B cell (primary cell): ENCODE results near the gene COL26A1. TPM values are rescaled to one million over a fixed set of nuclear protein-coding genes. Genes with fewer than 3 reads are reported as not detected.

ENCODE experiments used
- ATAC-seq: fragments of 200-7000 bp; cut with Tn5 transposase; one replicate; pipeline ENCODE4 v1.10.0; 2021; ENCODE audit warnings: low read depth, mild to moderate bottlenecking, moderate number of reproducible peaks, moderate library complexity
- CTCF ChIA-PET: fragments of 350-600 bp; sonication (Branson Sonifier 250); formaldehyde crosslinking; loops from one replicate; lab custom pipeline; 2021; ENCODE audit warnings: antibody characterized with exemption, inconsistent platforms; lab: Charles Lee
- POLR2A ChIA-PET: fragments of 350-600 bp; sonication (Branson Sonifier 250); formaldehyde crosslinking; loops from one replicate; lab custom pipeline; 2021; ENCODE audit warnings: antibody characterized with exemption; lab: Charles Lee
- DNase-seq: peaks from one replicate; pipeline ENCODE4 v3.0.0; 2013
- H2AFZ ChIP-seq: 2 replicates; pipeline ENCODE4 v1.6.1; 2012; ENCODE audit warnings: mild to moderate bottlenecking, low read depth, low read length; ENCODE audit not compliant: insufficient read depth, poor library complexity, severe bottlenecking
- H3K27ac ChIP-seq, 2 donors: 1 replicate in 1 of 2; 2 replicates in 1 of 2; pipeline ENCODE4 v1.5.1; 2012 to 2013; ENCODE audit warnings: low read length in 2 of 2, mild to moderate bottlenecking in 2 of 2, moderate library complexity in 1 of 2
- H3K27me3 ChIP-seq, 4 experiments: fragments of 200-600 bp in 1 of 4; sonication (generic) in 1 of 4; replicated peaks in 1 of 4; 1 replicate in 2 of 4; 2 replicates in 2 of 4; pipeline versions ENCODE4 v1.6.1 to v1.7.0; 2013 to 2016; ENCODE audit warnings: low read length in 3 of 4, mild to moderate bottlenecking in 2 of 4, mixed read lengths in 1 of 4, moderate library complexity in 1 of 4; ENCODE audit not compliant: insufficient read depth in 4 of 4, control insufficient read depth in 3 of 4; ENCODE audit errors: control extremely low read depth in 1 of 4
- H3K36me3 ChIP-seq, 2 experiments: replicated peaks in 1 of 2; 1 replicate in 1 of 2; 2 replicates in 1 of 2; pipeline versions ENCODE4 v1.6.1 to v1.7.1; 2013; ENCODE audit warnings: low read length in 1 of 2; ENCODE audit not compliant: insufficient read depth in 2 of 2, control insufficient read depth in 1 of 2; ENCODE audit errors: control extremely low read depth in 1 of 2, extremely low read depth in 1 of 2
- H3K4me1 ChIP-seq, 2 donors: fragments of 200-600 bp in 1 of 2; sonication (generic) in 1 of 2; 1 replicate in 1 of 2; 2 replicates in 1 of 2; pipeline versions ENCODE4 v1.5.1 to v1.6.1; 2013 to 2017; ENCODE audit warnings: low read length in 2 of 2; ENCODE audit not compliant: control insufficient read depth in 2 of 2, insufficient read depth in 2 of 2
- H3K4me2 ChIP-seq: replicated peaks from 2 replicates; pipeline ENCODE3; 2012; ENCODE audit warnings: mild to moderate bottlenecking, low read depth, low read length; ENCODE audit not compliant: poor library complexity, severe bottlenecking
- H3K4me3 ChIP-seq, 5 experiments: fragments of 200-600 bp in 1 of 5; sonication (generic) in 1 of 5; 1 replicate in 3 of 5; 2 replicates in 2 of 5; pipeline versions ENCODE4 v1.5.1 to v1.7.0; 2011 to 2016; ENCODE audit warnings: low read length in 4 of 5, mild to moderate bottlenecking in 4 of 5, low read depth in 2 of 5, control low read depth in 1 of 5, moderate library complexity in 1 of 5; ENCODE audit not compliant: insufficient read depth in 1 of 5; ENCODE audit errors: control extremely low read depth in 1 of 5, extremely low read depth in 1 of 5
- H3K79me2 ChIP-seq: fragments of 200-600 bp; sonication (generic); one replicate; pipeline ENCODE4 v1.6.0; 2016; ENCODE audit warnings: low read length; ENCODE audit not compliant: control insufficient read depth, insufficient read depth
- H3K9ac ChIP-seq: fragments of 200-600 bp; sonication (generic); 2 replicates; pipeline ENCODE4 v1.6.1; 2017; ENCODE audit warnings: mild to moderate bottlenecking, low read length, moderate library complexity
- H3K9me3 ChIP-seq, 3 donors: one replicate each; pipeline versions ENCODE4 v1.6.1 to v1.7.1; 2013; ENCODE audit warnings: low read length in 2 of 3; ENCODE audit not compliant: control insufficient read depth in 2 of 3, insufficient read depth in 1 of 3; ENCODE audit errors: control extremely low read depth in 1 of 3
- H4K20me1 ChIP-seq: 2 replicates; pipeline ENCODE4 v1.6.0; 2012; ENCODE audit warnings: mild to moderate bottlenecking, low read length; ENCODE audit not compliant: insufficient read depth, control insufficient read depth, poor library complexity, severe bottlenecking
- H3K27ac Mint-ChIP-seq: one replicate; pipeline ENCODE4 v1.8.0; 2021; ENCODE audit warnings: mixed read lengths
- H3K27me3 Mint-ChIP-seq: one replicate; pipeline ENCODE4 v1.8.0; 2021; ENCODE audit warnings: mixed read lengths
- H3K4me1 Mint-ChIP-seq: one replicate; pipeline ENCODE4 v1.8.0; 2021; ENCODE audit warnings: mixed read lengths
- H3K4me3 Mint-ChIP-seq: one replicate; pipeline ENCODE4 v1.8.0; 2021; ENCODE audit warnings: mixed read lengths
- H3K9me3 Mint-ChIP-seq: one replicate; pipeline ENCODE4 v1.8.0; 2022; ENCODE audit warnings: mixed read lengths; ENCODE audit not compliant: insufficient read depth
- CTCF ChIP-seq: fragments of 200-600 bp; IDR thresholded peaks from one replicate; pipeline ENCODE4 v1.8.0; 2022; ENCODE audit warnings: antibody characterized with exemption, mild to moderate bottlenecking
- EZH2 ChIP-seq: IDR thresholded peaks from 2 replicates; pipeline ENCODE4 v1.6.1; 2012; ENCODE audit warnings: borderline replicate concordance, low read depth, mild to moderate bottlenecking, moderate library complexity, low read length; ENCODE audit not compliant: insufficient read depth, poor library complexity, severe bottlenecking
- WGBS: methylation state at CpG from one replicate; pipeline ENCODE4 v1.1.5; 2013; ENCODE audit warnings: missing lambda C conversion rate; ENCODE audit not compliant: insufficient coverage; 5-methylcytosine and 5-hydroxymethylcytosine counted together
- intact Hi-C: fragments of 100-400 bp; cut with micrococcal nuclease; formaldehyde crosslinking; loops from one replicate; pipeline ENCODE4 v1.10.0; 2022
- polyA plus RNA-seq: library from polyadenylated mRNA; depleted of rRNA; stranded (reverse); fragments of >200 nt; gene quantifications from 2 replicates; pipeline ENCODE4 v1.2.3, GENCODE V29; 2012
- total RNA-seq, 2 donors: library from RNA; stranded (reverse); fragments of 120-200 nt in 1 of 2; gene quantifications; 1 replicate in 1 of 2; 2 replicates in 1 of 2; pipeline versions ENCODE4 v1.2.3 to v1.2.4, GENCODE V29; 2013 to 2022

The COL26A1 gene
- total and polyA plus RNA-seq, 2 donors (not counting 1 experiment from before 2014, with no cell fraction given), result not detected

GRCh38 chr7:101398396-101399289, 36.0 kb downstream of the COL26A1 start:
- TF ChIP-seq EZH2 (no peak), CTCF (no peak)
- no peak overlapping the region for H3K4me3 Mint-ChIP-seq
- DNase-seq (no peak), ATAC-seq (no peak)
- 88% methylated on average over 18 of the region's 22 CpGs for WGBS
- Histone ChIP-seq H3K27me3 (peaks cover 0 to 22% (median 10%) of the 10 kb centered on the region in 4 experiments), H3K9me3 (no peaks in the 10 kb centered on the region), H3K27ac (no peak overlapping the region), H2AFZ (no peak overlapping the region), H3K4me1 (no peaks in the 10 kb centered on the region), H3K36me3 (no peaks in the 10 kb centered on the region), H3K79me2 (no peaks in the 10 kb centered on the region), H4K20me1 (no peaks in the 10 kb centered on the region), H3K4me3 (no peak overlapping the region), H3K4me2 (no peak overlapping the region), H3K9ac (no peak overlapping the region)
- H3K4me1 Mint-ChIP-seq, result no peaks in the 10 kb centered on the region
- ChIA-PET POLR2A (no interaction called here), CTCF (interaction anchor here (1.2 to 2.5 kb wide), 4 partner anchors 13 to 34 kb away, joined by 4 to 13 read pairs (median 8); no protein-coding TSS in a partner anchor)
- H3K27ac Mint-ChIP-seq, result no peak overlapping the region
- H3K9me3 Mint-ChIP-seq, result no peaks in the 10 kb centered on the region
- H3K27me3 Mint-ChIP-seq, result peaks cover 33% of the 10 kb centered on the region
- intact Hi-C loops, result no loop called here

DNA sequence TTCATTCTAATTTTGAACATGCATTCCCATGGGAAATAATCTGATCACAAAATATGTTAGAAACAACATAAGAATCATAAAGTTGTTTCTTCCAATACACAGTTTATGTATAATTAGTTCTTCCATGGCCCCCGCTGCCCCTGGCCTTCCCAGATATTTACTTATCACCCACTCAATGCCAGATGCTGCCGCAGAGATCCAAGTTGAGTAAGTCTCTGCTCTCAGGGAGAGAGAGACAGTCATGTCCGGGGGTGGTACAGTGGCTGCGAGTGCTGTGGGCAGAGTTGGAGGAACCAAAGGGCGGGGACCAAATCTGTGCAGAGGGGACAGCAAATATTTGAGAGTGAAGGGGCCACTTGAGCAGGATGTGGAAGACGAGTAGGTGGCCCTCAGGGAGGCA, 37.1 kb downstream of the COL26A1 start:
- H3K9me3 ChIP-seq, result peaks cover 0 to 5% (median 0%) of the 10 kb centered on the region in 3 donors
- no peaks in the 10 kb centered on the region for H4K20me1 ChIP-seq
- Mint-ChIP-seq H3K4me1 (no peaks in the 10 kb centered on the region), H3K27me3 (peaks cover 33% of the 10 kb centered on the region), H3K9me3 (no peaks in the 10 kb centered on the region), H3K4me3 (no peak overlapping the region), H3K27ac (no peak overlapping the region)
- DNase-seq (no peak), ATAC-seq (no peak)
- WGBS, result 75% methylated on average over 4 of the region's 6 CpGs
- H3K4me2 ChIP-seq, result no peak overlapping the region
- H3K27ac ChIP-seq, result no peak overlapping the region
- no peak overlapping the region for H3K4me3 ChIP-seq
- H3K4me1 ChIP-seq, result no peaks in the 10 kb centered on the region
- H3K36me3 ChIP-seq, result no peaks in the 10 kb centered on the region
- peaks cover 0 to 19% (median 10%) of the 10 kb centered on the region in 4 experiments for H3K27me3 ChIP-seq
- H3K9ac ChIP-seq, result no peak overlapping the region
- TF ChIP-seq EZH2 (no peak), CTCF (no peak)
- ChIA-PET POLR2A (no interaction called here), CTCF (interaction anchor here (1.7 kb wide), 1 partner anchor 12 kb away, joined by 9 read pairs; no protein-coding TSS in a partner anchor)
- intact Hi-C loops, result no loop called here
- H3K79me2 ChIP-seq, result no peaks in the 10 kb centered on the region
- H2AFZ ChIP-seq, result no peak overlapping the region
